NCI-H774 (cell line): Measurements from ENCODE around the gene TBRG1.

ENCODE experiments used
- DNase-seq: peaks from one replicate; lab custom pipeline; 2025; lab: John Stamatoyannopoulos, UW

The TBRG1 gene

GRCh38 chr11:124618863-124619262 lies 3.8 kb upstream of the TBRG1 start:
- DNase-seq = no peak

- DNase-seq = no peak
These were observed 1.3 kb downstream of the TBRG1 start for GRCh38 chr11:124623861-124624525.

- no peak for DNase-seq
These were observed 3.0 kb downstream of the TBRG1 start for GRCh38 chr11:124625504-124626168.

GRCh38 chr11:124627546-124627945 lies 4.9 kb downstream of the TBRG1 start:
- no peak for DNase-seq

- no peak for DNase-seq
These were observed 7.3 kb downstream of the TBRG1 start for GRCh38 chr11:124629961-124630360.

GRCh38 chr11:124633355-124633754 lies 10.7 kb downstream of the TBRG1 start:
- DNase-seq = no peak

DNA sequence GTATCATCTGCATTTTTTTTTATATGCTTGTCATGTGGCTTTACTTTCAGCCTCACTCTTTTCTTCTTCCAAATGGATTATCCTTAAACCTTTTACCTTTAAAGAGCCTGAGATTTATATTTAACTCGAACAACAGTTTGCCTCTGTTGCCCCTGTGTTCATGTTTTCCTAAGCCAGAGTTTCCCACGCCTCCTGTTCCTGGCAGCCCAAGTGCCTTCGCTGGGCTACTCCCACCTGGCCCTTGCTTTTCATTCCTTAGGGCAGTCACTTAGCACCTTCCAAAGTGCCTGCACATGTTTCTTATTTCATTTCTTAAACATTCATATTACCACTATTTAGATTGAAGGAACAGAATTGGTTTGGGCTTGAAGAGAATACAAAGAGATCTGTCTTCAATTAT lies 13.3 kb downstream of the TBRG1 start:
- DNase-seq = no peak

GRCh38 chr11:124638500-124638899 lies 15.8 kb downstream of the TBRG1 start:
- DNase-seq = no peak

GRCh38 chr11:124639186-124639585 lies 16.5 kb downstream of the TBRG1 start:
- DNase-seq = no peak

DNA sequence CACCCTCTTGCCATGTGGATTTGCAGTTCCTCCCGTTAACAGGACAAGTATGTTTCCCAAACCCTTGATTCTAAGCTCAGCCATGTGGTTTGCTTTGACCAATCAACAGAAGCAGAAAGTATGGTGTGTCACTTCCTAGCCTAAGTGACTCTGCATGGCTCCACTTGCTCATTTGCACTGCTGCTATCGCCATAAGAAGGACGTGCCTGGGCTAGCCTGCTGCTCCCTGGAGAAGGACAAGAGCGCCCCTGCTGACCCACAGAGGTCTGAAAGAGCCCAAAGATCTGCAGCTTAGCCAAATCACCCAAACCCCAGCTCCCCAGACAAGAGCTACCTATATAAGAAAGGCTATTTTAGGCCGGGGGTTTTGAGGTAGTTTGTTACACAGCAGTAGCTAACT lies 18.0 kb downstream of the TBRG1 start:
- no peak for DNase-seq

DNA sequence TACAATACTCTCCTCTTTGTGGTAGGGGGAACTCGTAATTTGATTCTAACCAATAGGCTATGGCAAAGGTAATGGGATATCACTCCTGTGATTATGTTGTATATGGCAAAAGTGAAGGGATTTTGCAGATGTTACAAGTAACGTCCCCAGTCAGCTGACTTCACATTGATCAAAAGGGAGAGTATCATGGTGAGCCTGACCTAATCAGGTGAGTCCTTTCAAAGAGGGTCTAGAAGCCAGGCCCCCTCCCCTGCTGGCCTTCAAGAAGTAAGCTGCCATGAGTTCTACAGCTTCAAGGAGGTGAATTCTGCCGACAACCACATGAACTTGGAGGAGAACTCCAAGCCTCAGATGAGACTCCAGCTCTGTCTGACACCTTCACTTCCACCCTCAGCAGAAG lies 20.0 kb downstream of the TBRG1 start:
- no peak for DNase-seq

DNA sequence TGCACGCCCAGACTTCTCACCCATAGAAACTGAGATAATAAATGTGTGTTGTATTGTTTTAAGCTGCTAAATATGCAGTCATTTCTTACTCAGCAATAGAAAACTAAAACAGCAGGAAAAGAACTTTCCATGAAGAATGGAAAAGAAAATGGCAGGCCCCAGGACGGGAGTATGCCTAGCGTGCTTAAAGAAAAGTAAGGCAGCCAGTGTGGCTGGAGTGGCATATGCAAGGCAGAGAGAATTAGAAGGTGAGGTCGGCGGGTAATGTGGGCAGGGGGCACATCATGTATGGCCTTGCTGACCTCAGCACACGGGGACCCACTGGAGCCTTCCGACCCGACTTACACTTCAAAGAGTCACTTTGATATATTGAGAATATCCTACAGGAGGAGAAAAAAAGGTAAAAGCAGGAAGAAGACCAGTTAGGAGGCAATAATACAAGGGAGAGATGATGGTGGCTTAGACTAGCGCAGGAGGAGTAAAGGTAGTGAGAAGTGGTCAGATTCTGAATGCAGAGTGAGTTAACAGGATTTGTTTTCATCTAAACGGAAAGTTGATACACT lies 20.5 kb downstream of the TBRG1 start:
- no peak for DNase-seq

DNA sequence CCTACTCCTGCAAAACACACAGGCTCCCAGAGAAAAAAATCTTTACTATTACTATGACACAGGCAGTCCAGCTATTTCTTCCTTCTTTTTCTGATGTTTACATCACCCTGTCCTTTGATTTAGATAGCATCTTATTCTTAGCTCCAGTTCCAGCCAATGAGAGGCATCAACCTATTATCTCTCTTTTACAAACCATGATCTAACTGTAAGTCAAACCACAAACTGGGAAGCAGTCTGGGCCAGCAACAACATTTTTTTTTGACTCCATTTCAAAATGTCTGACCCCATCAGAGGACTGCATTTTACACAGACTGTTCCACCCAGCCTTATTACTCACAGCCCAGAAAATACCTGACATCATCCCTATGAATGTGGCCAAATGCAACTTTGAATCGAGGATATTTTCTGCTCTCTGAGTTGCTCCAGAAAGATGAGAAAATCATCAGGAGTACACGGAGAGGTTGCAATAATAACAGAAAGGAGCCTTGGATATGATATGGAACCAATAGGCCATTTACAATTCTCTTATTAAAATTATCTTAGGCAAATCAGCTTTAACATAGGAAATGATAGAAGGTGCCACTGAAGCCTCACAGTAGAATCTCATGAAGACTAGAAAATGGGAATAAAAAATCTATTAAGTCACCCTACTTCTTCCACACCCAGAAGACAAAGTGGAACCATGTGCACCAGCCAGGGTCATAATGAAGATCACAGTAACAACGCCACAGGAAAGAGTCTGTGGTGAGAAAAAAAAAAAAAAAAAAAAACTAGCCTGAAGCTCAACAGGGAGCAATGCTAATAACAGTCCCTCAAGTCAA lies 21.2 kb downstream of the TBRG1 start:
- DNase-seq = no peak

GRCh38 chr11:124644426-124645280 lies 22.0 kb downstream of the TBRG1 start:
- peak; percentile 47 for DNase-seq

- DNase-seq = no peak
These were observed 23.5 kb downstream of the TBRG1 start for GRCh38 chr11:124646148-124646547.

DNA sequence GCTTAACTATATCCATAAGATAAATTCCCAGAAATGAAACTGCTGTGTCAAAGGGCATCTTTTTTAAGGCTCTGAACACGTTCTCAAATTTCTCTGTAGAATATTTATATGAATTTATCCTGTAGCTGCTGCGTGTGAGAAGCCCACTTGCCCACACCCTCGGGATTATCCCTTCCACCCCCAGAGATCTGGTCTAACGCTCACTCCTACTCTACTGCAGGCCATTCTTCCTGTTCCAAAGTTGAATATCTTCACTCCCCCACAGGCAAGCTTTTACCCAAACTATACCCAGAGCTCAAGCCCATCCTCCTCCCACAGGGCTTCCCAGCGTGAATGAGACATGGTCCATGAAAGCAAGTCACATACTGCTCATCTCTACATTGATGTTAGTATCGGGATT lies 25.9 kb downstream of the TBRG1 start:
- DNase-seq = no peak

DNA sequence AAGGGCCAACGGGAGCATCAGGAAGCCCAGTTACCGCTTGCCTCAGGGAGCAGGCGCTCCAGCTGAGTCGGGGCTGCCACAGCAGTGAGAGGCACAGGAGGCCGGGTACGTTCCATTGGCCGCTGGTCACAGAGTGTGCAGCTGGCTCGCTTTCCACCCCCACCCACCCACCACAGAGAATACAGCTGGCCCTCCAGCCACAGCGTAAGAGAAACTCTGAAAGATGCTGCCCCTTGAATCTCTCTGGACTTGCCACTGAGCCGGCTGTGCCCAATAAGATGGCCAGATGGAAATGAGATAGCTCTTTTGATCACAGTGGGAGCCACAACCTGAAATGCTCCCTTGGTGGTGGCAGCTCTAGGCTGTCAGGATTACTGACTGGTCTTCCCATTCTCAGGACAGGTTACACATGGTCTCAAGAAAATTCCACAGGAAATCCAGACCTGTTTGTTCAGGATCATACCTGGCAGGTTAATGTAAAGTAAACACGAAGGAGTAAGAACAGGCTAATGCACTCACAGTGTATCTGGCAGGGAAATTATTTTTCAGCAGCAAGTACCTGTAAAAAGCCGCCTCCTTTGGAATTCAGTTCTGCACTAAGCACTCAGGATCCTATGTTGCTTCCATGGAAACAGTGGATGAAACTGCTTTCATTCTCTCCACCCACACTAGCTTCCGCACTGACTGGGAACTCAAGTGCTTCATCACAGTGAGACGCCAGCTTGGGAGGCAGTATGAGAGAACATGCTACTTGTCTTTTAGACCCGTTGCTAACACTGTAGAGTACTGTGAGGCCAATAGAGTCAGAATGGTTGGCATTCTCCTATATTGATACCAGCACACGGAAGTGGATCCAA lies 34.3 kb downstream of the TBRG1 start:
- DNase-seq = no peak

DNA sequence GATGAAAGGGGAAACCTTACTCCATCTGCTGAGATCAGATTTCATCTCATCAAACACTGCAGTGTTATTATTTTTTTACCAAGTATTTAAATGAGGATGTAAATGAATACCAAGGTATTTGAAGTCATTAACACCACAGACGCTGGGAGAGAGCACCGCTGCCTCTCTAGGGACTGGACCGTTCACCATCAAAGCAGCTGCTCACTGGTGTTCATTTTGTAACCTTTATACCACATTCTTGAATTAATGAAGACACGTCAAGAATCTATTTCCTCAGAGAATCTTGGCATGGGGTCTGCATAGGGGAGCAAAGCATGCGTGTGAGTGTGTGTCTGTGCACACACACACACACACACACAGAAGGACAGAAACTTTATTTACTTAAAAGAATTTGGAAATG lies 35.2 kb downstream of the TBRG1 start:
- no peak for DNase-seq

GRCh38 chr11:124658501-124658900 lies 35.8 kb downstream of the TBRG1 start:
- DNase-seq = no peak

GRCh38 chr11:124658986-124659385 lies 36.3 kb downstream of the TBRG1 start:
- DNase-seq = no peak

- no peak for DNase-seq
These were observed 38.9 kb downstream of the TBRG1 start for GRCh38 chr11:124661553-124661952.
